Smooth muscle cell of the brain vasculature (primary cell): ENCODE results near the gene IFNL3.
"Not testable (repeated sequence)": the region's sequence is repeated elsewhere in the genome, so short reads cannot be mapped to it uniquely, and the experiment has no call there.

Source experiments
- DNase-seq: peaks from one replicate; pipeline ENCODE4 v3.0.0-alpha.2; 2012; ENCODE audit warnings: low read depth, low spot score

Gene IFNL3

GRCh38 chr19:39218230-39219007 is 26.4 kb downstream of the IFNL3 start:
- DNase-seq: no peak

GRCh38 chr19:39217094-39217493 is 27.7 kb downstream of the IFNL3 start:
- no peak for DNase-seq

DNA sequence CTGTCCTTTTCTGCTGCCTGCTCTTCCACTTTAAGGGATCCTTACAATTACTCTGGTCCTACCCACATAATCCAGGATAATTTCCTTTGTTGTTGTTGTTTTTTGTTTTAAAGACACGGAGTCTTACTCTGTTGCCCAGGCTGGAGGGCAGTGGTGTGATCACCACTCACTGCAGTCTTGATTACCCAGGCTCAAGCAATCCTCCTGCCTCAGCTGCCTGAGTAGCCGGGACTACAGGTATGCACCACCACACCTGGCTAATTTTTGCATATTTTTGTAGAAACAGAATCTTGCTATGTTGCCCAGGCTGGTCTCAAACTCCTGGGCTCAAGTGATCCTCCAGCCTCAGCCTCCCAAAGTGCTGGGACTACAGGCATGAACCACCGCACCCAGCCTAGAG is 29.5 kb downstream of the IFNL3 start:
- DNase-seq: not testable (repeated sequence)

- no peak for DNase-seq
Measured at GRCh38 chr19:39212375-39212742, 32.4 kb downstream of the IFNL3 start.

GRCh38 chr19:39211731-39212374 is 33.0 kb downstream of the IFNL3 start:
- no peak for DNase-seq

- DNase-seq: no peak
Measured at GRCh38 chr19:39209196-39209595, 35.6 kb downstream of the IFNL3 start.

DNA sequence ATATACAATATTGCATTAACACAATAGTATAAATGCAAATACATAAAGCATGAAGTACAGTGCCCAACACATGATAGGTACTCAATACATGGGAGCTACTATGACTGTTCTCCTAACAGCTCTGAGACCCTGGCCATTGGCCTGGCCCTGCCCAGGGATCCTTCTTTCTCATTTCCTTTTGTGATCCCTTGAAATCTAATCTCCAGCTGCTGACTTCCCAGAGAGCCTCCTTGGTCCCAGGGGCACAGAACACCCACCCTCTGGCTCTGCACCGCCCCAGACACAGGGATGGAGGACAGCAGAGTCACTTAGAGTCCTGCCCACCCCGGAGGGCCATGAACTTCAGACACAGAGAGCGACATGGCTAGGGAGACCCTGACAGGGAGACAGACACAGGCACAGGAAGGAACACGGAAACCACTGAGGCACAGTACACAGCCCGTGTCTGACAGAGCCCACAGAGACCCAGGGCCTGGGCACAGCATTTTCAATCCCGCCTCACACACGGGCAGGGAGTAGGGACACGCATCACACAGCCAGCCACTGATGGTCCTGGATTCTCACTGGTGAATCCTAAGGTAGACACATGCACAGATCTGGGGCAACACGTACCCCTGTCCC is 36.5 kb downstream of the IFNL3 start:
- no peak for DNase-seq

DNA sequence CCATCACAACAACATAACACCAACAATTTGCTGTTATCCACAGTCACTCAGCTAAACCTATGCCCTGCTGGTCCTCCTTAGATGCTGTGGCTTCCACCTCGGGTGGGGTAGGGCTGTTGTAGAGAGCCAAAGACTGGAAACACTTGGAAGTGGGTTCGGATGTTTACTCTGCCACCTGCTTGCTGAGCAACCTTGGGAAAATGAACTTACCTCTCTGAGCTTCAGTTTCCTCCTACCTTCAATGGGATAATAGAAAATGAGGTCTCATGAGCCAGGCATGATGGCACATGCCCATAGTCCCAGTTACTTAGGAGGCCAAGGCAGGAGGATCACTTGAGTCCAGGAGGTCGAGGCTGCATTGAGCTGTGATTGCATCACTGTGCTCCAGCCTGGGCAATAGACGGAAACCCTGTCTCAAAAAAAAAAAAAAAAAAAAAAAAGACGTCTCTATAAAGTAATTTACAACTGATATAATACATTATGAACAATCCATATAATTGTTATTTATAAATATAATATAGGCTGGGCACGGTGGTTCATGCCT is 37.4 kb downstream of the IFNL3 start:
- DNase-seq: no peak

- DNase-seq: no peak
Measured at GRCh38 chr19:39206122-39206521, 38.7 kb downstream of the IFNL3 start.

DNA sequence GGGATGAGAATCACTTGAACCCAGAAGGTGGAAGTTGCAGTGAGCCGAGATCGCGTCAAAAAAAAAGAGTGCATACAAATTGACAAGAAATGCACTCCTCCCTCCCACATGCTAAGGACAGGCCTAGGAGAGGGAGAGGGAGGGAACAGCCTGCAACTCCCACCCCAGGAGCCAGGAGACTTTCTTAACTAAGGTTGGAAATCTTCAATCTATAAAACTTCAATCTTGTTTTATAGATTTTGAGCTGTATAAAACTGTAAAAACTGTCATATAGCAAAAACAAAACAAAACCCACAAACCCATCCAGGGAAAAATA is 39.4 kb downstream of the IFNL3 start:
- DNase-seq: no peak

- DNase-seq: no peak
Measured at GRCh38 chr19:39203372-39204341, 41.1 kb downstream of the IFNL3 start, which contains the start of gene SYCN. SYCN (minus strand) TSS chr19:39204263; CDS start chr19:39204254, 9 bp downstream.

GRCh38 chr19:39202998-39203355 is 41.8 kb downstream of the IFNL3 start:
- no peak for DNase-seq

DNA sequence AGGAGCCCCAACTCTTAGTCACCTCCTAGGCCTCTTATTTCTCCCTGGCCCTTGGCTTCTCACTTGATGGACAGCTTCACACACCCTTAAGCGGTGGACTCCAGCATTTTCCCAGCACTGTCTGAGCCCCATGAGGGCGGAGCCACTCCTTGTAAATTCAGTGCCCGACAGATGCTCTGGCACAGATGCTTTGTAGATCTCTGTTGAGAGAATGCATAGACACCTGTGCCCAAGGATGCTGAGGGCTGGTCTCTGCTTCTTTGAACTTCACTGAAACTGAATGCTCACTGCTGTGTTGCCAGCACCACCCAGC is 44.0 kb downstream of the IFNL3 start:
- no peak for DNase-seq

GRCh38 chr19:39200066-39200802 is 44.6 kb downstream of the IFNL3 start:
- no peak for DNase-seq

DNA sequence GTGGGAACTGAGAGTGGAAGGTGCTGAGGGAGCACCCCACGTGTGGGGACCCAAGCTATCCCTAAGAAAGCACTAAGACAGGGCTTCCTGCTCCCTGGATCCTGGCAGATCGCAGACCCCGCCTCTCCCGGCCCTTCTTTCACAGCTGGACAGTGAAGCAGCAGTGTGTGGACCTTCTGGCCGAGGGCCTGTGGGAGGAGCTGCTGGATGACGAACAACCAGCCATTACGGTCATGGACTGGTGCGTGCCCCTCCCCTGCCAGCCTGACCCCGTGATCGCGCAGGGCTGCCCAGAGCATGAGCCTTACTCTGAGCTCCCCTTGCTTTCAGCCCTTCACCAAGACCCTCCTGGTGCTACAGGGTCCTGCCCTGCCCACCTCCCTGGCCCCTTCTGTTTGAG is 45.8 kb downstream of the IFNL3 start:
- DNase-seq: no peak

GRCh38 chr19:39197808-39198207 is 47.0 kb downstream of the IFNL3 start:
- DNase-seq: no peak

GRCh38 chr19:39196860-39197562 is 47.8 kb downstream of the IFNL3 start, which contains the start of gene NCCRP1:
NCCRP1 (plus strand) TSS chr19:39196964; CDS start chr19:39196983, 19 bp downstream.
- DNase-seq: no peak

- DNase-seq: no peak
Measured at GRCh38 chr19:39196320-39196719, 48.5 kb downstream of the IFNL3 start.

DNA sequence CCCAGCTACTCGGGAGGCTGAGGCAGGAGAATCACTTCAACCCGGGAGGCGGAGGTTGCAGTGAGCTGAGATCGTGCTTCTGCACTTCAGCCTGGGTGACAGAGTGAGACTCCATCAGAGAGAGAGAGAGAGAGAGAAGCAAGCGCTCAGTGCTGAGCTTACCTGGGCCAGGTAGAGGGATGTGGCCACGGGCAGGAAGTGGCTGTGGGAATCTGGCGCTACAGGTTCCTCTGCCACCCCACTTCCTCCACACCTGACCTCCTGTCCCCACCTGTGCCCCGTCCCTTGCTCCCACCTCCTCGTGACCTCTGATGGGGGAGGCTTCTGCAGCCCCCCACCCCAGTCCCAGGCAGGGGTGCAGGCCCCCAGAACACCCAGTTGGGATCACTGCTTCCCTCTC is 49.1 kb downstream of the IFNL3 start:
- no peak for DNase-seq

GRCh38 chr19:39194832-39195542 is 49.8 kb downstream of the IFNL3 start:
- no peak for DNase-seq
